SK-N-SH treated with all-trans-retinoic acid at 6 μM for 48 hours (cell line): Measurements from ENCODE around the gene KCNMA1.

Experiments
- ATAC-seq: fragments of 200-7000 bp; cut with Tn5 transposase; 3 replicates; pipeline ENCODE4 v1.9.1; 2020; ENCODE audit warnings: mild to moderate bottlenecking, moderate library complexity
- ARNTL ChIP-seq: fragments of 450-650 bp; formaldehyde crosslinking; IDR thresholded peaks from 2 replicates; pipeline ENCODE4 v1.5.0; 2020; ENCODE audit warnings: low read depth, mild to moderate bottlenecking, moderate library complexity, borderline replicate concordance
- CREB5 ChIP-seq: fragments of 250-450 bp; sonication (Bioruptor Pico); IDR thresholded peaks from 2 replicates; pipeline ENCODE4 v1.5.1; 2020; ENCODE audit warnings: low read depth, mild to moderate bottlenecking, moderate library complexity
- CSDC2 ChIP-seq: fragments of 250-450 bp; sonication (Bioruptor Pico); IDR thresholded peaks from 2 replicates; pipeline ENCODE4 v1.5.0; 2020; ENCODE audit warnings: mild to moderate bottlenecking, moderate library complexity
- CSRNP3 ChIP-seq: fragments of 250-450 bp; sonication (Bioruptor Pico); IDR thresholded peaks from 2 replicates; pipeline ENCODE4 v1.5.1; 2021; ENCODE audit warnings: mild to moderate bottlenecking, moderate library complexity
- ESRRG ChIP-seq: fragments of 250-450 bp; sonication (Bioruptor Pico); IDR thresholded peaks from 2 replicates; pipeline ENCODE4 v1.6.1; 2021; ENCODE audit warnings: mild to moderate bottlenecking
- GLIS3 ChIP-seq: fragments of 250-450 bp; sonication (Bioruptor Pico); IDR thresholded peaks from 2 replicates; pipeline ENCODE4 v1.5.0; 2020; ENCODE audit warnings: mild to moderate bottlenecking, moderate library complexity
- ISL1 ChIP-seq: fragments of 250-450 bp; sonication (Bioruptor Pico); IDR thresholded peaks from 2 replicates; pipeline ENCODE4 v2.1.2; 2022; ENCODE audit warnings: mild to moderate bottlenecking, moderate library complexity
- OSR1 ChIP-seq: fragments of 250-450 bp; sonication (Bioruptor Pico); IDR thresholded peaks from 2 replicates; pipeline ENCODE4 v1.8.0; 2022; ENCODE audit warnings: moderate library complexity, mild to moderate bottlenecking, inconsistent platforms
- PATZ1 ChIP-seq: fragments of 250-450 bp; sonication (Bioruptor Pico); IDR thresholded peaks from 2 replicates; pipeline ENCODE4 v1.8.0; 2020; ENCODE audit warnings: mild to moderate bottlenecking, moderate library complexity, borderline replicate concordance
- PPARA ChIP-seq: fragments of 250-450 bp; sonication (Bioruptor Pico); IDR thresholded peaks from 2 replicates; pipeline ENCODE4 v1.5.0; 2020; ENCODE audit warnings: mild to moderate bottlenecking, borderline replicate concordance
- RARB ChIP-seq: fragments of 250-450 bp; sonication (Bioruptor Pico); IDR thresholded peaks from 2 replicates; pipeline ENCODE4 v1.8.0; 2021; ENCODE audit warnings: mild to moderate bottlenecking, moderate library complexity
- SNAI2 ChIP-seq: fragments of 250-450 bp; sonication (Bioruptor Pico); IDR thresholded peaks from 2 replicates; pipeline ENCODE4 v1.5.0; 2020; ENCODE audit warnings: mild to moderate bottlenecking, moderate library complexity
- TCF4 ChIP-seq: fragments of 250-450 bp; sonication (Bioruptor Pico); IDR thresholded peaks from 2 replicates; pipeline ENCODE4 v1.8.0; 2021; ENCODE audit warnings: mild to moderate bottlenecking, moderate library complexity, borderline replicate concordance
- TOX ChIP-seq: fragments of 250-450 bp; sonication (Bioruptor Pico); IDR thresholded peaks from 2 replicates; pipeline ENCODE4 v1.8.0; 2021; ENCODE audit warnings: mild to moderate bottlenecking, moderate library complexity, borderline replicate concordance
- TSHZ2 ChIP-seq: fragments of 250-450 bp; sonication (Bioruptor Pico); IDR thresholded peaks from 2 replicates; pipeline ENCODE4 v1.5.0; 2020; ENCODE audit warnings: mild to moderate bottlenecking, moderate library complexity
- ZC3H10 ChIP-seq: fragments of 250-450 bp; sonication (Bioruptor Pico); IDR thresholded peaks from 2 replicates; pipeline ENCODE4 v1.5.1; 2021; ENCODE audit warnings: mild to moderate bottlenecking, moderate library complexity
- ZFP3 ChIP-seq: fragments of 250-450 bp; sonication (Bioruptor Pico); IDR thresholded peaks from 2 replicates; pipeline ENCODE4 v1.5.0; 2020; ENCODE audit warnings: mild to moderate bottlenecking, moderate library complexity
- ZNF565 ChIP-seq: fragments of 450-650 bp; formaldehyde crosslinking; conservative IDR thresholded peaks from 2 replicates; pipeline ENCODE4 v1.5.0; 2020; ENCODE audit warnings: low read depth, mild to moderate bottlenecking, moderate library complexity
- ZNF70 ChIP-seq: fragments of 450-650 bp; formaldehyde crosslinking; IDR thresholded peaks from 2 replicates; pipeline ENCODE4 v1.5.0; 2020; ENCODE audit warnings: mild to moderate bottlenecking, moderate library complexity
- ZNF8 ChIP-seq: fragments of 450-650 bp; formaldehyde crosslinking; IDR thresholded peaks from 2 replicates; pipeline ENCODE4 v1.5.0; 2020; ENCODE audit warnings: mild to moderate bottlenecking, moderate library complexity

KCNMA1 gene

GRCh38 chr10:76993213-76993612, 644.4 kb downstream of the KCNMA1 start:
- ATAC-seq = no peak
- TF ChIP-seq ZC3H10 (CRISPR knock-in tag) (no peak), ISL1 (CRISPR knock-in tag) (no peak), CSRNP3 (no peak), TCF4 (no peak), PATZ1 (CRISPR knock-in tag) (no peak), GLIS3 (CRISPR knock-in tag) (no peak), ZFP3 (no peak), CREB5 (CRISPR knock-in tag) (no peak), ZNF8 (CRISPR knock-in tag) (no peak), SNAI2 (CRISPR knock-in tag) (no peak)

- no peak for ATAC-seq
- TF ChIP-seq PPARA (CRISPR knock-in tag) (no peak), ZNF565 (CRISPR knock-in tag) (no peak), TOX (no peak)
- TF ChIP-seq, all 23 proteins: peak for 0
Observed at GRCh38 chr10:76992467-76992866, 645.1 kb downstream of the KCNMA1 start.

- TF ChIP-seq TOX = no peak
- TF ChIP-seq, all 23 proteins: peak for 0
- ATAC-seq = no peak
Observed at GRCh38 chr10:76991621-76992020, 646.0 kb downstream of the KCNMA1 start.

GRCh38 chr10:76990561-76990960, 647.0 kb downstream of the KCNMA1 start:
- TF ChIP-seq TOX = no peak
- no peak for TF ChIP-seq ZNF70 (CRISPR knock-in tag)
- TF ChIP-seq TCF4 = no peak
- no peak for TF ChIP-seq CREB5 (CRISPR knock-in tag)
- TF ChIP-seq ZFP3 = no peak
- no peak for TF ChIP-seq SNAI2 (CRISPR knock-in tag)
- no peak for TF ChIP-seq CSRNP3
- no peak for TF ChIP-seq TSHZ2
- TF ChIP-seq GLIS3 (CRISPR knock-in tag) = no peak
- no peak for TF ChIP-seq RARB (CRISPR knock-in tag)
- no peak for TF ChIP-seq ZNF565 (CRISPR knock-in tag)
- TF ChIP-seq ZNF8 (CRISPR knock-in tag) = no peak
- TF ChIP-seq ISL1 (CRISPR knock-in tag) = no peak
- TF ChIP-seq PPARA (CRISPR knock-in tag) = no peak
- TF ChIP-seq PATZ1 (CRISPR knock-in tag) = no peak
- no peak for TF ChIP-seq ESRRG
- no peak for TF ChIP-seq CSDC2
- no peak for TF ChIP-seq ARNTL (CRISPR knock-in tag)
- TF ChIP-seq OSR1 (CRISPR knock-in tag) = no peak

More at GRCh38 chr10:76990561-76990960, 647.0 kb downstream of the KCNMA1 start:
- ATAC-seq = no peak
